CD4-positive, alpha-beta T cell treated with Interleukin-12 subunit alpha and Interleukin-12 subunit beta, for 1 hour (primary cell): ENCODE data around the gene SMIM26.
"Not testable (repeated sequence)": the region's sequence is repeated elsewhere in the genome, so short reads cannot be mapped to it uniquely, and the experiment has no call there.

Experiments
- DNase-seq: peaks from one replicate; pipeline ENCODE4 v3.0.0-alpha.2; 2020

The SMIM26 gene, protein sequence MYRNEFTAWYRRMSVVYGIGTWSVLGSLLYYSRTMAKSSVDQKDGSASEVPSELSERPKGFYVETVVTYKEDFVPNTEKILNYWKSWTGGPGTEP

GRCh38 chr20:18566892-18567738 lies at the start of gene SMIM26:
TSS of gene SMIM26 (plus strand) at chr20:18567432. CDS start at chr20:18567479, 47 bp downstream.
- peak; percentile 95 for DNase-seq

DNA sequence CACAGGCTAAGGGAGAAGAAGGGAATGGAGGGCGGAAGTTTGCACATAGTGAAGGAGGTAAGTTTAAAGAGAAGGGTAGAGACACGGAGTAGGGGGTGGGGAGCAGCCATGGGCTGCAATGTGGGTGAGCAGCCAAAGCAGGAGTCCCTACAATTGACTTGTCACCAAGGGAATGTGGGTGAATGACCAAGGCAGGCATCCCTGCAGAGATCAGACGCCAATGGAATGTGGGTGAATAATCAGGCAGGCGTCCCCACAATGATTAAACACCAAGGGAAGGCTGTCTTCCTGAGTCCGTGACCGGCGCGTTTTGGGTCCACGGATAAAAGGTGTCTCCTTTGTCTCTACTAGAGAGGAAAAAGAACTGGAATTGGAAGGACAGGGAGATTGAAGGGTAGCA lies 45.2 kb upstream of the SMIM26 start:
- not testable (repeated sequence) for DNase-seq

- no peak for DNase-seq
These were observed 44.2 kb upstream of the SMIM26 start for GRCh38 chr20:18523066-18523465.

DNA sequence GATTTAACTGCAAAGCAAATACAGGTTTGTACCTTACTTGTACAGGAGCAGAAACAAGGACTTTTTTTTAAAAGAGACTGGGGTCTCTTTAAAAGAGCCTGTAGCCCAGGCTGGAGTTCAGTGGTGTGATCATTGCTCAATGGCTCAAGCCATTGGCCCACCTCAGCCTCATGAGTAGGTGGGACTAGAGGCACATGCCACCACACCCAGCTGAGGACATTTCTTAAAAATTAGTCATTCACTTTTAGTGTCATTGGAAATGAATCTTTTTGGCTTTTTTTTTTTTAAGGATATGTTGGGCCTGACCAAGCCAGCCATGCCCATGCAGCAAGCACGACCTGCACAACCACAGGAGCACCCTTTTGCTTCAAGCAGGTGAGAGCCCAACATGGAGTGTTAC lies 42.6 kb upstream of the SMIM26 start:
- DNase-seq = no peak

GRCh38 chr20:18526761-18527160 lies 40.5 kb upstream of the SMIM26 start:
- DNase-seq = not testable (repeated sequence)

DNA sequence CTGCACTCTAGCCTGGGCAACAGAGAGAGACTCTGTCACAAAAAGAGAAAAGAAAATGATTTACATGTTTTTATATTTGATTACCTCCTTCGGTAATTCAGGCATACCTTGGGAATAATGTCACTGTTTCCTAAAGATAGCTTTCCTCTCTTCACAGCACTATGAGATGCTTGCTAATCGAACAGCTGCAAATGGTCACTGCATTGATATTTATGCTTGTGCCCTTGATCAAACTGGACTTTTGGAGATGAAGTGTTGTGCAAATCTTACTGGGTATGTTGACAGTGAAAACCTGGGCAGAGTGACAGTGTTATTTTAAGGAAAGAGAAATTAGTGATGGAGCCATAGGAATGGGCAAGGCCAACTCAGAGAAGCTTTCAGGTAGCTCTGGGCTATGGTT lies 39.9 kb upstream of the SMIM26 start:
- no peak for DNase-seq

GRCh38 chr20:18527836-18528235 lies 39.4 kb upstream of the SMIM26 start:
- DNase-seq = no peak

- no peak for DNase-seq
These were observed 38.2 kb upstream of the SMIM26 start for GRCh38 chr20:18529041-18529440.

GRCh38 chr20:18532626-18533025 lies 34.6 kb upstream of the SMIM26 start:
- DNase-seq = no peak

DNA sequence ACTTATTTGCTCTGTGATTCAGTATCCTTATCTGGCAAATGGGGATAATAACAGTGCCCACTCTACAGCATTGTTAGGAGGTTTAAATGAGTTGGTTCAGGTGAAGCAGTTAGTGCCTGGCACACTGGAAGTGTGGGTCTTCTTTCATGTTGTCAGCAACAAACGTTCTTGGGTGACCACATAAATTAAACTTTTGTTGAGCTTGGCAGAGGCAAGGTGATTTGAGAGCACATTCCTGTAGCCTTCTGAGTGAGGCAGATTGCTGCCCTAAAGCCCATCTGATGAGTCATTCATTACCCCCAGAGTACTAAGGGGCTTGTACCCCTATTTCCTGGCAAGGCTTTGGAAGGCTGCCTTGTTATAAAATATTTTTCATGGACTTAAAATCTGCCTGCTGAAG lies 33.7 kb upstream of the SMIM26 start:
- DNase-seq = no peak

GRCh38 chr20:18533978-18534644 lies 33.1 kb upstream of the SMIM26 start:
- no peak for DNase-seq

- DNase-seq = no peak
These were observed 29.6 kb upstream of the SMIM26 start for GRCh38 chr20:18537651-18538050.

- no peak for DNase-seq
These were observed 25.5 kb upstream of the SMIM26 start for GRCh38 chr20:18541741-18542140.

DNA sequence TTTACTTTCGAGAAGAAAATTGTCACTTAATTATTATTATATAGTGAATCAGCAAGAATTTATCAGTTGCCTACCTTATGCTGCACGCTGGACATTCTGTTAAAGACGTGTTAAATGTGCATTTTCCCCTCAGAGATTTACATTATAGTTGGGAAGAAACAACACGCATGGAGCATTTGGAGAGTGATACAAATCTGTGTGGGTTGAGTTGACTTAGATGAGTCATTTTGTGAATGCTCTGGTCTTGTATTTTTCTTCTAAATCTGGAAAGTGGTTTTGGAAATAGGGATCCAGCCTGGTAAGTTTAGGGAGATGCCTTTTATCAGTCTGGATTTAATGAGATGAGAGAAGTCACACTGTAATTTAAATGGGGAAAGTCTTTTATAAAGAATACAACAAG lies 24.0 kb upstream of the SMIM26 start:
- no peak for DNase-seq

DNA sequence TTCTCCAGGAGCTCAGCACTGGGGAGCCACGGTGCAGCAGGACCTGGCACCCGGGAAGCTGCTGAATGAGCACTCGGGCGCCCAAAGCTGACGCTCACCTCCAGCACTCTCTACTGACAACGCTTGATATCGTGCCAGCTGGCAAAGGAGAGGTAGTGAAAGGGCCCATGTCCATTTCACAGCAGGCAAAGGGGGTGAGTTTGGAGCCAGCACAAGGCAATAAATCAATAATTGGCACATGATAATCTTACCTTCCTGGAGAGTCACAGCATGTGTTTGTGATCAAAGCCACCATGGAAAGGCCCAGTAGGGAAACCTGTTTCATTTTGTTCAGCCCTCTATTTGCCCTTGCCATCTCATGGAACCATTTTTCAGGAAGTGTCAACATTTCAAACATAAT lies 23.3 kb upstream of the SMIM26 start:
- no peak for DNase-seq

DNA sequence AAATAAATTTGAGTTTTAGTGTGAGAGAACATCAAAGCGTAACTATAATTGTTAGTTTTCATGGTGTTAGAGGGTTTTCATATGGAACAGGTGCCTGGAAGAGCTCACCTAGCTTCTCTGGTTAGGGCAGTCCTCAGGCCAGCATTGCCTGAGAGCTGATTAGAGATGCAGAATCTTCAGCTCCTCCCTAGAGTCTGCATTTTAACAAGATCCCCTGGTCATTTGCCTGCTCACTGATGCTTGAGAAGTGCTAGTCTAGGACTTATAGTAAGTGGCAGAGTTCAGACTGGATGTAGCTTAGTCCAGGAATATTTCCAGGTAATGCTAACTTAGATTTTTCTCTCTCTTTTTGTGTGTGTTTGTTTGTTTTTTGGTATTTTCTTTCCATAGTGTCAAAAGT lies 21.7 kb upstream of the SMIM26 start:
- DNase-seq = no peak

- no peak for DNase-seq
These were observed 18.8 kb upstream of the SMIM26 start for GRCh38 chr20:18548465-18548864.

DNA sequence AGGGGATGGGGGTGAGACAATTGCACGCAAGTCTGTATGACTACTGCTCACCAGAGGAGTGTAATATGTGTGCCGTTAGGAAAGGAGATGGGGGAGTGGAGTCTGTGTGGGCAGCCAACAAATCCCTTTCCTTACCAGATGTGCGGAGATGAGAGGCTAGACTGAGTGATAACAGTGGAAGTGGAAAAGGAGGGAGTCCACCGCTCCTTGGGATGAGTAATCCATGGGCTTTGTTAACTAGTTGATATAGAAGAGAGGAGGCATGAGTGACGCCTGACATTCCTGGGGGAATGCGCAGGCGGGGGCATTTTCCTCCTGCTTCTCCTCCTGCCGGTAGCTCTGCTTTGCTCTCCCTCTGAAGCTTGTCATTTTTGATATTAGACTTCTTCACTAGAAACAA lies 13.5 kb upstream of the SMIM26 start:
- DNase-seq = no peak

DNA sequence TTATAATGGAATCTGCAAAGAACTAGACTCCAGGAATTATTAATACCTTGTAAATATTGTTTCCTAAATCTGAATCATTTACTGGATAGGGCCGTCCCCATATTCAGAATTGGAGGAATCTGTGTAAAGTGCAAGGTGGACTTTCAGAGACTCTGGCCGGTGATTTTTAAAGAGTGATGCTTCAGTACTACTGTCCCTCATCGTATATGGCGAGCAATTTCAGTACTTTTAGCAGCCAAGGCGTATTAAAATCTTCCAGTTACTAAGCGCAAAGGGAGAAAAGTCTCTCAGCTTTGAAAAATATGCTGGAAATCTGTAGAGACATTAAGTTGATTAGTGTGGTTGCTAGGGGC lies 483 bp downstream of the SMIM26 start:
- no peak for DNase-seq

DNA sequence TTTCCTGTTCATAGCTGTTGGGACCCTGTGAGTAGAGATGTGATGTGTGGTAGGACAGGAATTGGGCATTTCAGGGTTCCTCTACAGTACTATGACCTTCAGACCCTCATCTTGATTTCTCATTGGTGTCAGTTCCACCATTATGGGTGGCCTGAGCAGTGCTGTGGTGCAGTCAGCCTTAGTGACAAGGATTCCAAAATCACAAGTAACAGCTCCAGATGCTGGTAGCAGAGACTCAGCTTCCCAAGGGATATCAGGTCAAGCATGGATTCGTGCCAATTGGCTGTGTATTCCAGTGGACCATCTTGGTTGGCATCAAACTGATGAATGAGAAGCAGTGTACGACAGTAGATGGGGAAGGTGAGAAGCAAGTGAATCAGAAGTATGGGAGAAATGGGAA lies 3.8 kb downstream of the SMIM26 start:
- DNase-seq = no peak

- DNase-seq = no peak
These were observed 4.3 kb downstream of the SMIM26 start for GRCh38 chr20:18571578-18571977.

- no peak for DNase-seq
These were observed 10.7 kb downstream of the SMIM26 start for GRCh38 chr20:18577942-18578341.

DNA sequence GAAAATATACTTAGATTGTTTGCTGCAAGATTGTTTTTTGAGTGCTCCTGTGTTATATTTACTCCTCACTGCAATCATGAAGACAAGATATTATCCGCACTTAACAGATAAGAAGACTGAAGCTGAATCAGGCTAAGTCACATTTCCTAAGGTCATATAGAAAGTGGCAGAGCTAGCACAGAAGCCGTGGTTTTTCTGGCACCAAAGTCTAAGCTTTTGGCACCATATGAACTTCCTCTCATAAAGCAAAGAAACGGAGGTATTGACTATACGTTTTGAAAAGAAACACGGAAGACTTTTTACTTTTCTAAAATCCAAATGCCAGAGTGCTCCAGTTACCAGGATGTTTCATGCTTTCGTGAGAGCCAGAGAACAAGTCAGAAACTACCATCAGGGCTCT lies 11.3 kb downstream of the SMIM26 start:
- no peak for DNase-seq

GRCh38 chr20:18580012-18580411 lies 12.8 kb downstream of the SMIM26 start:
- DNase-seq = no peak
